Left renal cortex interstitium (tissue), 4 donors: ENCODE measurements around the gene CFAP90. TPM values are rescaled to one million over a fixed set of nuclear protein-coding genes. Genes with fewer than 3 reads are reported as not detected.

Source experiments
- DNase-seq, 4 donors: peaks; one replicate each; pipeline ENCODE4 v3.0.0-alpha.2; 2013; ENCODE audit warnings: low read depth in 4 of 4, low spot score in 2 of 4, missing footprints in 1 of 4
- polyA plus RNA-seq, 4 donors: library from polyadenylated mRNA; unstranded; fragments of 120-200 nt; gene quantifications; one replicate each; pipeline ENCODE4 v1.2.1, GENCODE V29; 2013; ENCODE audit not compliant: insufficient read length in 4 of 4

CFAP90 gene, protein sequence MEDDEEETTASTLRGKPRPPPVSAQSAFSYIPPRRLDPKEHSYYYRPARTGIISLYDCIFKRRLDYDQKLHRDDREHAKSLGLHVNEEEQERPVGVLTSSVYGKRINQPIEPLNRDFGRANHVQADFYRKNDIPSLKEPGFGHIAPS
- 1 to 10 TPM; 4.8 to 7.9 (median 6.3) TPM for polyA plus RNA-seq

DNA sequence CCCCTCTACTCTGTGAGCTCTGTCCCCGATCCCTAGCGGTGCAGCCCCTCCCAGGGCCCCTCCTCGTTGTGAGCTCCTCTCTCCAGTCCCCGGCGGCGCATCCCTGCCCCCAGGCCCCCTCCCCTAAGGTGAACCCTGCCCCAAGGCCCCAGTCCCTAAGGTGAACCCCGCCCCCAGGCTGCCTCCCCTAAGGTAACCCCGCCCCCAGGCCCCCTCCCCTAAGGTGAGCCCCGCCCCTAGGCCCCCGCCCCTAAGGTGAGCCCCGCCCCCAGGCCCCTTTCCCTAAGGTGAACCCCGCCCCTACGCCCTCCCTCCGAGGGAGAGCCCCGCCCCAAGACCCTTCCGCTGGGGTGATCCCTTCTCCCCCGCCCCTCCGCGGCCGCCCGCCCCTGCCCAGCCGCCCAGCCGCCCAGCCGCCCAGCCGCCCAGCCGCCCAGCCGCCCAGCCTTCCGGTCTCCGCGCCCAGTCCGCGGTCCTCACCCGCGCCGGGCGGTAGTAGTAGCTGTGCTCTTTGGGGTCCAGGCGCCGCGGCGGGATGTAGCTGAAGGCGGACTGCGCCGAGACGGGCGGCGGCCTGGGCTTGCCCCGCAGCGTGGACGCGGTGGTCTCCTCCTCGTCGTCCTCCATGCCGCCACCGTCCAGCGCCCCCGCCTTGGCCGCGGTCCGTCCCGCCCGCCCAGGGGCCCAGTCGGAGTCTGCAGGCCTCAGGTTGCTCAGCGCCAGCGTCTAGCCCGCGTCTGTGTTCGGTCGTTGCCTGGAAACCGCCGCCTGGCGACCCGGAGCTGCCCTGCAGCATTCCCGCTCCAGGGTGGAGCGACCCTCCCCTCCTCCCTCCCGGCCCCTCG lies at the start of gene CFAP90:
CFAP90 (minus strand) TSS at position 739 of the 845 bp plus-strand sequence; CDS start at position 627, 112 bp downstream.
- peak in 1 of 4 donors; percentile 49 for DNase-seq

DNA sequence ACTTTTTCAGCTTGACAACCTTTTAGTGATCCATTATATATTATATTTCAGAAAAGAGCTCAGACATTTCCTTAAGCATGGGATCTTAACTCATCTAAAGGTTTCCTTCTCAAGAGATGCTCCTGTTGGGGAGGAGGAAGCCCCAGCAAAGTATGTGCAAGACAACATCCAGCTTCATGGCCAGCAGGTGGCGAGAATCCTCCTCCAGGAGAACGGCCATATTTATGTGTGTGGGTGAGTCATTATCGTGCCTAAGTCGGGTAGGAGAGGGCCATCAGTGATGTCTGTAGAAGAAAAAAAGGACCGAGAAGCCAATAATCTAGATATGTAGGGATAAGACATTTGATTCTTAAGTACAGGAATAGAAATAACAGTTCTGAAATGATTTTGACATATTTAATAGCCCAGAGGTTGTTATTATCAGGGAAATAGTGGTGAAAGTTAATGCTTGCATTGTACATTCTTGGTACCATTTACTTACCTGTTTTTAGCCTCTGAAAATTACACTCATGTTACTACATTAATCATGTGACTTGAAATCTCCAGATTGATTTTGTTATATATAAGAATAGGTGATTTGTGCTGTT lies 46.2 kb upstream of the CFAP90 start:
- no peak for DNase-seq

DNA sequence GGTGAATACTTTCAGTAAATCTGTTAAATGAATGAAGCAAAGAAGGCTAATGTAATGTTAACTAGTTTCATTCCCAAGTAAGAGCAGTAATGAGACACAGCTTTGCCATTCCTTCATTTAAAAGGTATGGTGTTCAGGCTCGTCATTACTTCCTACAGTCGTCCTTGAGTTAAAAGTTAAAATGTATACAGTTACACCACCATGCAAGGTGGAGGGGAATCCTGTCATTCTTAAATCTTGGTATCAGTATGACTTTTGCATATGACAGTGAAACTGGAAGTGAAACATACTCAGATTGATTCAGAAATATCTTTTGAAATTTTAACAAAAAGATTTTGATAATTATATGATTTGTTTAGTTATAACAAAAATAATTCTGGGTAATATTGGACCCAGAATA lies 43.9 kb upstream of the CFAP90 start:
- no peak for DNase-seq

DNA sequence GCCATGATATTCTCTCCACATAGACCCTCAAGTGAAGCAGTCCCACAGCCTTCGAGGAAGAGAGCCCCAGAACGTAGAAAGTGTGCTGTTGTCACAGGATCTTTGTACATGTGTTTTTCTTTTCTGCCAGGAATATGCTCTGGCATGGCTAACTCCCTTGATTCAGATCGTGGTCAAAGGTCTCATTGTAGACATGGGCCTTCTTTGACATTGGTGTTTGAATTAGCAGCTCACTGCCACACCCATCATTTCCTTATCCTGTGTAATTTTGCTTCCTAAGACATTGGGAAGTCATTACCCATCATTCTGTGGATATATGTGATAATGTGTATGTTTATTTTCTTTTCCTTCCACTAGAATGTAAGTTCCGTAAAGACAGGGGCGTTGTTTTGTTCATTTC lies 43.5 kb upstream of the CFAP90 start:
- no peak for DNase-seq

DNA sequence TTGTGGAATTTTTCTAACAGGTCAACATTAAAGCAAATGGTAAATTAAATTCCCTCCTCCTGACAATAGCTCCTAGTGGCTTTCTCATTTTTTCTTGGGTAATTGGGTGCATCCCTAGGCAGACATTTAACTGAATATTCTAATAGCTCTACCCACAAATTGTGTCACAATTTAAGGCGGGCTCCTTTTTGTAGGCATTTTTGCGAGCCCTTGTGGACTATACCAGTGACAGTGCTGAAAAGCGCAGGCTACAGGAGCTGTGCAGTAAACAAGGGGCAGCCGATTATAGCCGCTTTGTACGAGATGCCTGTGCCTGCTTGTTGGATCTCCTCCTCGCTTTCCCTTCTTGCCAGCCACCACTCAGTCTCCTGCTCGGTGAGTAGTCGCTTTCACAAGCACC lies 38.0 kb upstream of the CFAP90 start:
- DNase-seq = no peak

DNA sequence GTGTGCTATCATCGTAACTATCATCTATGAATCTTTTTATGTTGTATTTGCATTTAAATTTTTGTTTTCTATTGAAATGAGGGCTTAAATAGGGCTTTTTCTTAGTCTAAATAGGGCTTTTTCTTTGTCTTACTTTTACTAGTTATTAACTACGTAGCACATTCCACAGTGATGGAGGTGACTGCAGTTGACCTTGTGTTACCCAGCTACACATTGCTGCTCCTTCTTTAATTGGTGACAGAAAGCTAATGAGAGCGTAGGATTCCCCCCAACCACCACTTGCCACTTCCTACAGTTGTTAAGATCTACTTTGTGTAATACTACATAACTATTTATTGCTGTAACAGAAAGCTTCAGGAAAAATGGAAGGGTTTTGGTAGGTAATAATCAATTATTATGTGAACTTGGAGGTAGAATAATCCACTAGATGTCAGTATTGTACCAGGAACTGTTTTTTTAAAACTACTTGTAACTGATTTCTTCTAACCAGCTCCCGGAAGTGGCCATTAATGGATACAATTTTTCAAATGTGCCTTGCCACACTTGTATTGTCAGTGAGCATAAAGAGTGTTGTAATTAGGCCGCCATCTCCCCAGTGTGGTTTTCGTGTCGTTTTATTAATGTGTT lies 36.0 kb upstream of the CFAP90 start:
- no peak for DNase-seq

DNA sequence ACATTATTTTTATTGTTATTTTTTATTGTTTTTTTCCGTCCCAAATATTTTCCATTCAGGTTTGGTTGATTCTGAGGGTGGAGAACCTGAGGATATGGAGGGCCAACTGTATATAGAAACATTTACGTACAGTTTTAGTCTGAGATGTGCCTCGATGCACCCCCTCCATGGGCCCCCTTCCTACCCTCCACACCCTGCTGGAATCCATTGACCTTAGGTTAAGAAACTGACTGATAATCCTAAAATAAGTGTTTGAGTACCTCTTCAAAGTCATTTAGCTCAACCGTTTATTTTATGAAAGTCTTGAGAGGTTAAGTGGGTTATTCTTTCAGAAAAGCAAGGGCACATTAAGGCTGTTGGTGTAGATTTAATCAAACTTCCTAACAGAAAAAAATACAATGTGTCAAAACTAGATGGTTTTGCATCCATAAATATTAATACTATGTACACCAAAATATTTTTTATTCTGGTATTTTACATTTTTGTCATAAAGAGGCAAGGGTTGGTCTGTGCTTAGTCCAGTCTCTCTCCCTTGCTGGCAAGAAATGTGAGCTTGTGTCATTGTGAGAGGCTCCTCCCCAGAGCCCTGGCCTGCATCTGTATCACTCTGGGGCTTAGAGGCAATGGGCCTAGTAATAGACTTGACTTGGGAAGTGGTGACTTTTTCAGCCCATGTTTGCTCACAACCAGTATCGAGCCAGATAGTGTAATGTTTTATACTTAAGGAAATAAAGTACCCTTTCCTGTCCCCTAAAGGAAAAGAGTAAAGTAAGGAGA lies 33.7 kb upstream of the CFAP90 start:
- DNase-seq = no peak

DNA sequence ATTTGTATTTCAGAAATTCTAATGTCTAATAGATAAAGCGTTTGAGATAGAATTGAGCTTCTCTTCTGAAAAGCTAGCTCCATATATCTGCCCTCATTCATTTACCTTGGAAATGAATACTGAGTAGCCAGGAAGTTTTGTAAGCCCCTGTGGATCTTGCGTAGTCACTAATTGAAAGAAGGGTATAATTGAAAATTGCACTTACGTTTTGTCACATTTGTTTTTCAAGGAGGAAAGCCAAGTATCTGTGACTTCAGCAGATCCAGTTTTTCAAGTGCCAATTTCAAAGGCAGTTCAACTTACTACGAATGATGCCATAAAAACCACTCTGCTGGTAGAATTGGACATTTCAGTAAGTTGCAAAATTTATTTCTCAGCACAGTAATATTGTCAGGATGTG lies 32.0 kb upstream of the CFAP90 start:
- no peak for DNase-seq

DNA sequence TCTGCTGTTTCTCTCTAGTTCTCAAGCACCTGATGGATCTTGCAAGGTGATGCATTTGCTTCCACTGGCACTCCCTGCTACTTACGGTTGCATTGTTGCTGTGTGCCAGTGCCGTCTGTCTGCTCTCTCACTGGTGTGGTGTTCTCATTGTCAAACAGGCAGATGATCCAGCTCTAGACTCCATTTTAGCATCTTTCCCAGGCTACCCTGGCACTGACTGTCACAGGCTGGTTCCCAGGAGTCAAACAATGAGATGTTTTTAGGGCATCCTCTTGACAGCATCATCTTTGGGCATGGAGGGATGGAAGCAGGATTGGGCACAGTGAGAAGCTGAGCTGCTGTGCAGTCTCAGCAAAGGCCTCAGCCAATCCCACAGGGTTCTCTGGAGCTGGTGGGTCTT lies 30.9 kb upstream of the CFAP90 start:
- no peak for DNase-seq

DNA sequence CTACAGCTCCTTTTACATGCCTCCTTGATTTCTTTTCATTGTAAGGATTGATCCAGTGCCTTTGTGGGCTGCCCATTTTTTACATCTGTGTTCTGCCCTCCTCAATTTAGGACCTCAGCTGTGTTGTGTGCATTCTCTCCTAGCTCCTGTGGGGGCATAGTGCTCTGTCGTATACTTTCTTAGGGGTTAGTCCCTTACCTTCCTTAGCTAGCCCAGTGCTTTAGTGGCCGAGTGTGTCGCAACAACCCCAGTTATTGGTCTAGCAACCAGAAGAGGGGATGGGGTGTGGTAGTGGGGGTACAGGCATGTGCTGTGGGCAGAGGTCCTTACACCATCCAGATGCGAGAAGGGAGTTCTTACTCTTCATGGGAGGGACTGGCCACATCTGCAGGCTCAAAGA lies 30.2 kb upstream of the CFAP90 start:
- DNase-seq = no peak

DNA sequence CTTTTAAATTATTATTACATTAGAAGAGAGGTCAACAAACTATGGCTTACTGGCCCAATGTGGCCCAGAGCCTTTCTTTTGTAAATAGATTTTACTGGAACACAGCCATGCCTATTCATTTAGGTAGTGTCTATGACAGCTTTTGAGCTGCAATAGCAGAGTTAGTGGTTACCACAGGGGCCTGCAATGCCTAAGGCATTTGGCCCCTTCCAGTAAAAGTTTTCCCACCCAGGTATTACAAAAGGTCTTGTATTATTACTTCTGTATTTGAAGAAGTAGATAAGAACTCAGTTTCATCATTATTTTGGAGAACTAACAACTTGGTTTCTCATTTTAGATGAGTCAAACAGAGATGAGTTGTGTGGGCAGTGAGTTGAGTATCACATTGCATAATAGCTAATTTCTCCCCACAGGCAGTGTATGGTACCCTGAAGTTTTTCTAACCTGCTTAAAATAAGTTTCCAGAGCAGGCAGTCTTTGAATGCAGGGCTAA lies 27.5 kb upstream of the CFAP90 start:
- no peak for DNase-seq

DNA sequence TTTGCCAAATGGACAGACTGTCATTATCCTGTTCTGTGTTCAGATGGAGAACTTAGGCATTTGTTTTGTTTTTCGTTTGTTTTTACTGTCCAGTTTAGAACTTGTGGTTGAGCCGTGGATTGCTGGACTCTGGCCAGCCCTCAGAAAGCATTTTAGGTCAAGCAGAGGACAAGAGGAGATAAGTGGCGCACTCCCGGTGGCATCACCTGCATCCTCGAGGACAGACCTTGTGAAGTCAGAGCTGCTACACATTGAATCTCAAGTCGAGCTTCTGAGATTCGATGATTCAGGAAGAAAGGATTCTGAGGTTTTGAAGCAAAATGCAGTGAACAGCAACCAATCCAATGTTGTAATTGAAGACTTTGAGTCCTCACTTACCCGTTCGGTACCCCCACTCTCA lies 26.9 kb upstream of the CFAP90 start:
- DNase-seq = no peak

DNA sequence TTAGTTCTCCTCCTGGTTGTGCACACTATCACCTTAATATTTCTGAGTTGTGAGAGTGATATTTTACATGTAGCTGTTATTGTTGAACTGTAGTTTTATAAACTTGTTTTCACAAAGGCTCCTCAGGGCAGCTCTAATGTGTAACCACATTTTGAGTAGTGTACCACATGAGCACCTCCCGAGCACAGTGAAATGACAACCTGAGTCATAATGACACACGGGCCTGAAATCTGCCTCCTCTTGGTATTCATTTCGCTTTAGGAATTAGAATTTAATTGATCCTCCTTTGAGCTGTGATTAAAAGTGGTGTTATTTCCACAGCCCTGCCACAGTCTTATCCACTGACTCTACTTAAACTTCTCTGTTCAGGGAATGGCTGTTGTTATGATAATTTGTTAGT lies 25.9 kb upstream of the CFAP90 start:
- no peak for DNase-seq

DNA sequence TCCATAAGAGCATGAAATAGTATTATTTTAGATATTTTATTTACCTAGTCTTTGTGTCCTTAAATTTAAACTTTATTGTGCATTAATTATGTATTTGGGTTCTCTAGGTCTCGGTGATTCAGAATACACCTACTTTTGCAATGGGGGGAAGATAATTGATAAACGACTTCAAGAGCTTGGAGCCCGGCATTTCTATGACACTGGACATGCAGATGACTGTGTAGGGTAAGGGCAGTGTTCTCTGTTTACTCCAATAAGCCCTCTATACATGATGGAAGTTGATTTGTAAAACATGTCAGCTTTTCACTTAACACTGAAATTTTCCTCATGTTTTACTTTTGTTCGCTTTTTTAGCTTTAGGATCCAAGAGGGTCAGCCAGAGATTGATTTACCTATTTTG lies 24.2 kb upstream of the CFAP90 start:
- DNase-seq = no peak

DNA sequence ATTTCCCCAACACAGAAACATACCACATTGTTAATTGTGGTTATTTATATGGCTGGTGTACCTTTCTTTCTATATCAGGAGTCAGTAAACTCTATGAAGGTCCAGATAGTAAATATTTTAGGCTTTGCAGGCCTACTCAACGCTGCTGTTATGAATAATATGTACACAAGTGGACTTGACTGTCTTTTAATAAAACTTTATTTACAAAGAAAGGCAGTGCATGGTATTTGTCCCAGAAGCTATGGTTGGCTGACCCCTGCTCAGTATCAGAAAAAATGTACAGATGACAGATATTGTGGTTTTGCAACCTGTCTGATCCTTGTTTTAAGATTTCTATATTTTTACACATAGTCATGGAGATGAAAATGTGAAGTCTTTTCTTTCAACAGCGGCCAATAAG lies 23.7 kb upstream of the CFAP90 start:
- no peak for DNase-seq

DNA sequence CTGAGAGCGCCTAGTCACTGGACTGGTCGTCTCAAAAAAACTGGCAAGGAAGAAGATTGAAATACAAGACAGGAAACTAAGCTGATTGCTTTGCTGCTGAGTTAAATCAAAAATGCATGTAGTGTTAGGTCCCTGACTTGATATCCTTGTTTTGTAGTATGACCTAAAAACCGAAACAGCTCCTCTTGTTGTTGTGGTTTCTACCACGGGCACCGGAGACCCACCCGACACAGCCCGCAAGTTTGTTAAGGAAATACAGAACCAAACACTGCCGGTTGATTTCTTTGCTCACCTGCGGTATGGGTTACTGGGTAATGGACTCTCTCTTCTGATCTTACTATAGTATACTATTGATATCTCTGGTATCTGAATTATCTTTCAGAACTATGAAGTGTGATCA lies 22.3 kb upstream of the CFAP90 start:
- no peak for DNase-seq

DNA sequence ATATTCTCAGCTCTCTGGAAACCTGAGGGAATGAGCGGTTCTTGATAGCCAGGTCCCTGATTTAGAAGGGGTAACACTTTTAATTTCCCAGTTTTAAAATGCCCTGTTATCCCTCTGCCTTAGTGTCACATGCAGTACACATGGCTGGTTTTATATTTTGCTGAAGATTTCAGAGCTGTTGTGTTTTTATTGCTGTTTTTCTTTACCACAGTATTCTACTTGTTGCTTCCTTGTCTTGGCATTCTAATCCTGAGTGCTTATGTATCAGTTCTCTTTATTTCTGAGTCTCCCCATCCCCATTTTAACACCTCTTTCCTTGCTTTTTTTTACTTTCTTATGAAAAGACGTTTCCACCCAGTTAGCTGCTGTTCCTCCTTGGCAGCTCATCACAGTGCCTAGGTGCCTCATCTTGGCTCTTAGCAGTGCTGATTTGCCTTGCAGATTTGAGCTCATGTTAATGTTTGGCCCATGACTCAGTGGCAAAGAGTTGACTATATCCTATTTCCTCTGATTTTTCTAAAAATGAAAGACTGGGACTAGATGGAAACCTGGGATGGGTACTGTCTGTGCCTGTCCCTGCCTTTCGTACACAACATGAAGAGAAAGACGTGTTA lies 21.7 kb upstream of the CFAP90 start:
- no peak for DNase-seq

DNA sequence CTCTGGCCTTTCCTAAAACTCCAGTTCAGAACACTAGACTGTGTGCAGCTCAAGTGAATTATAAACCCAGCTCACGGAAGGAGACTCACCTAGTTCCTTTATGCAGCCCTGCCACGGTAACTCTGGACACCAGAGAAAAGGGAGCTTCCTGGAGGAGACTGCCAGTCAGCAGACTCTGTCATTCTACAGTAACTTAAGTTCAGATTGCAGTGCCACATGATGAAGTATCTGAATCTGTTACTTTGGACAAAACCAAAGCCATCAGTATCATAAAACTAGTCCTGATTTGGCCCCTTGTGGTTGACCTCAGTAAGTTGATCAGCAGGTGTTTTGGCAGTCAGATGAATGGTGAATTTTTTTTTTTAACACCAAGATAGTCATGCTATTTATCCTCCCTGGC lies 20.7 kb upstream of the CFAP90 start:
- no peak for DNase-seq

DNA sequence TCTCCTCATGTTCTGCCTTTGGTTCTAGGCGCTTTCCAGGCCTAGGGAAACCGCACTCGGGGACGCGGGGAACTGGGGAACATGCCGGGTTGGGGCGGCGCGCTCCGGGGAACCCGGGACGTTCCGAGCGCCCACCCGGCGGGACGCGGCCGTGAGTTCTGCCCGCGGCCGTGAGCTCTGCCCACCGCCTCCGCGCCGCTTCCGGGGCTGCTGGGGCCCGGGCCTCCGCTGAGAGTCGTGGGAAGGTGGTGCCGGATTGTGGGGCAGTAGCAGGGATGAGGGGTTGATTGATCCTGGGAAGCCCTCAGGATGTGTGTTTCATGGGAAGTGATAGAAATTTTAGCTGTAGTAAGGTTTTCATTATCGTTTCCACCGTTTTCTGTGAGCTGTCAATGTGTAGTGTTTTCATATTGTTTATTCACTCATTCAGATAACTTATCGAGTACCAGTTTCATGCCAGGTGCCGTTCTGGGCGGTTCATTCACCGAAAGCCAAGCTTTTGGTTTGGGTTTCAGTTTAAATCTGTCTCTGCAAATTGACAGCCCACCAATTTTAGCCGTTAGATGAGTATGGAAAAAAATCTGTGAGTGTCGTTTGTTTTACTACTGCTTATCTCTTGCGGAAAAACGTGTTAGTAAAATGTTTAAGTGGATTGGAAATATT lies 18.7 kb upstream of the CFAP90 start:
- no peak for DNase-seq
